ENCODE results near the gene NCAPH2.

The NCAPH2 gene

DNA sequence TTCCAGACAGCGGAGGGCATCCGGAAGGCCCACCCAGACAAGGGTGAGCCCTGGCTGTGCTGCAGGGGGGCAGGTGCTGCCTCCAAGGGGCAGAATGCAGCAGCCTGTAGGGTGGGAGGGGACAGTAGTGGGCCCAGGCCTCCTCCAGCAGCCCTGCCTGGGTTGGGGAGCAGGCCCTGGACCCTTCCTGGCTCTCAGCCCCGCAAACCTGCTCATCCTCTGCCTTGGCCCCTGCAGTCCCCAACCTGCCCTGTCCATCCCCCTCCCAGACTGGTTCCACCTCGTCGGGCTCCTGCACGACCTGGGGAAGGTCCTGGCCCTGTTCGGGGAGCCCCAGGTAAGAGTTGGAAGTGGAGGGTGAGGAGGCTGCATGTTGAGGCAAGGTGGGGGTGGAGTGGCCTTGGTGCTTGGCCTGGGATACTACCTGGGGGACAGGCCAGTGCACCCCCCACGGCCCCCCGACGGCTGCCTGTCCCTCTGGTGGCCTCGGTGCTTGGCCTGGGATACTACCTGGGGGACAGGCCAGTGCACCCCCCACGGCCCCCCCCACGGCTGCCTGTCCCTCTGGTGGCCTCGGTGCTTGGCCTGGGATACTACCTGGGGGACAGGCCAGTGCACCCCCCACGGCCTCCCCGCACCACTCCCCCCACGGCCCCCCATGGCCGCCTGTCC, 19.9 kb upstream of the NCAPH2 start:
- POLR2A ChIA-PET: no interaction called here
- TF ChIP-seq L3MBTL2 (conservative IDR thresholded peaks at IDR 0.05) (no peak), HDGF (IDR thresholded peaks at IDR 0.05; ENCODE audit: borderline replicate concordance) (no peak), FOXM1 (IDR thresholded peaks at IDR 0.05; ENCODE audit: borderline replicate concordance) (no peak), BHLHE40 (IDR thresholded peaks at IDR 0.05; ENCODE audit: borderline replicate concordance) (no peak), ZNF384 (IDR thresholded peaks at IDR 0.05) (no peak), FOXA1 (IDR thresholded peaks at IDR 0.05) (no peak), FOXK2 (IDR thresholded peaks at IDR 0.05) (no peak), TARDBP (IDR thresholded peaks at IDR 0.05) (no peak), NFRKB (IDR thresholded peaks at IDR 0.05) (no peak), SUZ12 (IDR thresholded peaks at IDR 0.05) (no peak), LEF1 (IDR thresholded peaks at IDR 0.05; ENCODE audit: borderline replicate concordance) (no peak), ELF4 (IDR thresholded peaks at IDR 0.05) (no peak), SP1 (IDR thresholded peaks at IDR 0.05) (no peak), ARNT (IDR thresholded peaks at IDR 0.05) (no peak), CTBP1 (IDR thresholded peaks at IDR 0.05; ENCODE audit: borderline replicate concordance) (no peak)
- TF ChIP-seq, protein P1, sequence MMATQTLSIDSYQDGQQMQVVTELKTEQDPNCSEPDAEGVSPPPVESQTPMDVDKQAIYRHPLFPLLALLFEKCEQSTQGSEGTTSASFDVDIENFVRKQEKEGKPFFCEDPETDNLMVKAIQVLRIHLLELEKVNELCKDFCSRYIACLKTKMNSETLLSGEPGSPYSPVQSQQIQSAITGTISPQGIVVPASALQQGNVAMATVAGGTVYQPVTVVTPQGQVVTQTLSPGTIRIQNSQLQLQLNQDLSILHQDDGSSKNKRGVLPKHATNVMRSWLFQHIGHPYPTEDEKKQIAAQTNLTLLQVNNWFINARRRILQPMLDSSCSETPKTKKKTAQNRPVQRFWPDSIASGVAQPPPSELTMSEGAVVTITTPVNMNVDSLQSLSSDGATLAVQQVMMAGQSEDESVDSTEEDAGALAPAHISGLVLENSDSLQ (IDR thresholded peaks at IDR 0.05): no peak
- CTCF ChIA-PET: no interaction called here
- DNase-seq (ENCODE audit: extremely low spot score): no peak

GRCh38 chr22:50488886-50489285, 19.1 kb upstream of the NCAPH2 start:
- TF ChIP-seq CTBP1 (IDR thresholded peaks at IDR 0.05; ENCODE audit: borderline replicate concordance) (no peak), FOXK2 (IDR thresholded peaks at IDR 0.05) (no peak), FOXM1 (IDR thresholded peaks at IDR 0.05; ENCODE audit: borderline replicate concordance) (no peak), ZNF384 (IDR thresholded peaks at IDR 0.05) (no peak), SP1 (IDR thresholded peaks at IDR 0.05) (no peak), HDGF (IDR thresholded peaks at IDR 0.05; ENCODE audit: borderline replicate concordance) (no peak), SUZ12 (IDR thresholded peaks at IDR 0.05) (no peak), FOXA1 (IDR thresholded peaks at IDR 0.05) (no peak), LEF1 (IDR thresholded peaks at IDR 0.05; ENCODE audit: borderline replicate concordance) (no peak), NFRKB (IDR thresholded peaks at IDR 0.05) (no peak), BHLHE40 (IDR thresholded peaks at IDR 0.05; ENCODE audit: borderline replicate concordance) (no peak), TARDBP (IDR thresholded peaks at IDR 0.05) (no peak), ARNT (IDR thresholded peaks at IDR 0.05) (no peak)
- POLR2A ChIA-PET: no interaction called here
- CTCF ChIA-PET: no interaction called here
- DNase-seq (ENCODE audit: extremely low spot score): no peak

DNA sequence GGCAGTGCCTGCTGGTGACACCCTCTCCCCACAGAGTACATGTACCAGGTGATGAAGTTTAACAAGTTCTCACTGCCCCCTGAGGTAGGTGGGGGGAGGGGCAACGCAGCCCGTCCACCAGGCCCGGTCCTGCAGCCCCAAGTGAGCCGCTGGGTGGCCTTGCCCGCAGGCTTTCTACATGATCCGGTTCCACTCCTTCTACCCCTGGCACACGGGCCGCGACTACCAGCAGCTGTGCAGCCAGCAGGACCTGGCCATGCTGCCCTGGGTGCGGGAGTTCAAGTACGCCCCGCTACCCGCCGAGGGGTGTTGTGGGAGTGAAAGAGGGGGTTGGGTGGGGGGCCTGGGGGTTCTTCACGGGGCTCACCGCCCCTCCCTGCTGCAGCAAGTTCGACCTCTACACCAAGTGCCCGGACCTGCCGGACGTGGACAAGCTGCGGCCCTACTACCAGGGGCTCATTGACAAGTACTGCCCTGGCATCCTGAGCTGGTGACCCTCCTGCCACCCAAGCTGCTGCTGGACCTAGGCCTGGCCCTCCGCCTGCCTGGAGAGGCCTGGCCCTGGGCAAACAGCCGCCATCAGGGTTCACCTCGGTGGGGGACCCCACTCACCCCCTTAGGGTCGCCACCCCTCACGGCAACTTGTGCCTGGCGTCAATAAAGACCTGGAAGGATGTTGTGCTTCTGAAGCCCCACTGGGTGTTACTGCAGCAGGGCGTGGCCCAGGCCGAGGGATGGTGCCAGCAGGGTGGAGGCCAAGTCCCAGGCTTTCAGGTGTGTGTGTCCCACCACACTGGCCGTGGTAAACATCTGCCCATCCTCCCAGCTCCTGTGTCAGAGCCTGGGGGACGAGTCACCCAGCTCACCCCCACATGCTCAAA, 18.4 kb upstream of the NCAPH2 start:
- DNase-seq (ENCODE audit: extremely low spot score): no peak
- ChIA-PET CTCF (interaction anchor here (0.8 kb wide), 1 partner anchor 9 kb away, joined by 4 read pairs; no protein-coding TSS in a partner anchor), POLR2A (no interaction called here)
- TF ChIP-seq, protein P1 (IDR thresholded peaks at IDR 0.05): no peak
- TF ChIP-seq FOXM1 (IDR thresholded peaks at IDR 0.05; ENCODE audit: borderline replicate concordance) (no peak), CTBP1 (IDR thresholded peaks at IDR 0.05; ENCODE audit: borderline replicate concordance) (no peak), ELF4 (IDR thresholded peaks at IDR 0.05) (no peak)

DNA sequence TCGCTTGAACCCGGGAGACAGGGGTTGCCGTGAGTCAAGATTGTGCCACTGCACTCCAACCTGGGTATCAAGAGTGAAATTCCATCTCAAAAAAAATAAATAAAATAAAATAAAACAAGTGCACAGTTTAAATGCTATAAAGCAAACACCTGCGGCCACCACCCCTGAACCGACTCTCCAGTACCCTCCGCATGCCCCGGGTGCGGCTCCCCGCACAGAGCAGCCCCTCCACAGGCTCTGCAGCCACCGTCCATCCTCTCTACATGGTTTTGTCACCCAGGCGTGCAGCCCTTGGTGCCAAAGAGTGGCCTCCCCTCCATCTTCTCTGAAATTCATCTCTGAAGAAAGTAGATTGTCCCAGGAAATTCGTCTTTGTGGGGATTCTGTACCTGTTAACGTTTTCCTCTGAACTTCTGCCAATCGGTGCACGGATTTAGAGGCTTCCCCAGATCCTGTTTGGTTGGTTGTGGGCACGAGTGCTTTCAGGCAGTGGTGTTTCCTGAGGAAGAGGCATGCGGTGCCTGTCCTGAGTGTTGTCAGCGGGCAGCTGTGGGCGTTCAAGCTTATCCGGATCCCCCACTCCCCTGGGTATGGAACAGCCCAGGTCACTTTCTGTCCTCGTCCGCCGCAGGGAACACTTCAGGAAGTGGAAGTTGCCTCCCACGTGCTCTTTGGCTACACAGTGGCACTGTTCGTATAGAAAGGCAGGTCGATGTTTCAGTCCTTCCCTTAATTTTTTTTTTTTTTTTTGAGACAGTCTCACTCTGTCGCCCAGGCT, 17.3 kb upstream of the NCAPH2 start:
- POLR2A ChIA-PET: no interaction called here
- CTCF ChIA-PET: interaction anchor here (0.8 kb wide), 1 partner anchor 10 kb away, joined by 4 read pairs; no protein-coding TSS in a partner anchor
- no peak for DNase-seq (ENCODE audit: extremely low spot score)
- TF ChIP-seq ARNT (IDR thresholded peaks at IDR 0.05): no peak
- no peak for TF ChIP-seq ZNF384 (IDR thresholded peaks at IDR 0.05)
- TF ChIP-seq TARDBP (IDR thresholded peaks at IDR 0.05): no peak
- TF ChIP-seq, protein P1 (IDR thresholded peaks at IDR 0.05): no peak

DNA sequence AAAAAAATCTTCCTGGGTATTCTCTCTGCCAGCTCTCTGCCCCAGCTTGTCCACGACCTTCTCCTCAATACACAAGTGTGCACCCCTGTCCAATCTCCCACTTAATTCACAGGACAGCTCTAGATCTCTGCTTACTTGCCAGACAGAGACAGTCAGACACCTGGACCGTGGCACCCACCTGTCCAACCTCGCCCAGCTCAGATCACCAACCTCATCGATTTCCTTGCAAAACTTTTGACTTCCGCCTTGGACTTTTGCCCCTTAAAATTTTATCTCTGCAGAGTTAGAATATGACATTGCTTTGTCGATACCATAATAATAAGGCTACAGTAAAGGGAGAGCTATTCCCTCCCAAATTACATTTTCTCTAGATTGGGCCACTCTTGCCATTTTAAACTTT, 10.9 kb upstream of the NCAPH2 start:
- ChIA-PET CTCF (interaction anchor here (0.5 to 1.8 kb wide), 5 partner anchors 25 to 276 kb away, joined by 3 to 12 read pairs (median 9); partner anchors contain the start of gene SCO2), POLR2A (interaction anchor here (0.8 to 2.0 kb wide), 3 partner anchors 11 to 28 kb away, joined by 3 to 19 read pairs (median 5); partner anchors contain the start of genes LMF2, NCAPH2 and SCO2)
- no peak for TF ChIP-seq NFRKB (IDR thresholded peaks at IDR 0.05)
- no peak for TF ChIP-seq SP1 (IDR thresholded peaks at IDR 0.05)
- TF ChIP-seq FOXK2 (IDR thresholded peaks at IDR 0.05): no peak
- TF ChIP-seq ARNT (IDR thresholded peaks at IDR 0.05): no peak
- TF ChIP-seq FOXA1 (IDR thresholded peaks at IDR 0.05): no peak
- no peak for TF ChIP-seq FOXM1 (IDR thresholded peaks at IDR 0.05; ENCODE audit: borderline replicate concordance)
- TF ChIP-seq L3MBTL2 (conservative IDR thresholded peaks at IDR 0.05): no peak
- TF ChIP-seq ELF4 (IDR thresholded peaks at IDR 0.05): no peak
- no peak for TF ChIP-seq ZNF384 (IDR thresholded peaks at IDR 0.05)
- TF ChIP-seq LEF1 (IDR thresholded peaks at IDR 0.05; ENCODE audit: borderline replicate concordance): no peak
- no peak for TF ChIP-seq CTBP1 (IDR thresholded peaks at IDR 0.05; ENCODE audit: borderline replicate concordance)
- TF ChIP-seq BHLHE40 (IDR thresholded peaks at IDR 0.05; ENCODE audit: borderline replicate concordance): no peak
- TF ChIP-seq TARDBP (IDR thresholded peaks at IDR 0.05): no peak
- TF ChIP-seq, protein P1 (IDR thresholded peaks at IDR 0.05): no peak
- no peak for TF ChIP-seq SUZ12 (IDR thresholded peaks at IDR 0.05)
- no peak for TF ChIP-seq HDGF (IDR thresholded peaks at IDR 0.05; ENCODE audit: borderline replicate concordance)
- DNase-seq (ENCODE audit: extremely low spot score): no peak
